Panc1 (cell line): ENCODE measurements around the gene SCLY. TPM values are rescaled to one million over a fixed set of nuclear protein-coding genes. Genes with fewer than 3 reads are reported as not detected.

Experiments used
- ATAC-seq: fragments of 200-7000 bp; cut with Tn5 transposase; 2 replicates; pipeline ENCODE4 v1.9.1; 2020; ENCODE audit warnings: mild to moderate bottlenecking, moderate library complexity
- BruUV-seq: library from RNA; stranded (reverse); fragments of 400-500 nt; replicated peaks from 2 replicates; lab custom pipeline; 2021; lab: Mats Ljungman, UMichigan
- CTCF ChIA-PET: fragments of 300-600 bp; sonication (Branson Sonifier 250); formaldehyde crosslinking; loops from one replicate; lab custom pipeline; 2022; ENCODE audit warnings: antibody characterized with exemption; lab: Charles Lee
- POLR2A ChIA-PET: fragments of 300-600 bp; sonication (Branson Sonifier 250); formaldehyde crosslinking; loops from one replicate; lab custom pipeline; 2022; ENCODE audit warnings: antibody characterized with exemption; lab: Charles Lee
- DNase-seq: peaks from one replicate; pipeline ENCODE4 v3.0.0-alpha.2; 2010; ENCODE audit warnings: low read depth, low spot score
- H3K27ac ChIP-seq: 2 replicates; pipeline ENCODE4 v1.5.1; 2011; ENCODE audit warnings: mild to moderate bottlenecking, low read length, inconsistent platforms
- H3K27me3 ChIP-seq: fragments of 200-500 bp; sonication (Bioruptor generic); 2 replicates; pipeline ENCODE4 v1.6.0; 2014; ENCODE audit warnings: low read length, inconsistent platforms; ENCODE audit not compliant: control insufficient read depth, insufficient read depth
- H3K36me3 ChIP-seq: fragments of 200-500 bp; sonication (Bioruptor generic); 2 replicates; pipeline ENCODE4 v1.5.1; 2014; ENCODE audit warnings: inconsistent platforms, mild to moderate bottlenecking, low read length, moderate library complexity; ENCODE audit not compliant: control insufficient read depth, insufficient read depth
- H3K4me1 ChIP-seq: 2 replicates; pipeline ENCODE4 v1.5.1; 2011; ENCODE audit warnings: inconsistent platforms, mild to moderate bottlenecking, low read length, moderate library complexity; ENCODE audit not compliant: control insufficient read depth, insufficient read depth
- H3K4me3 ChIP-seq, 2 experiments: 2 replicates each; pipeline ENCODE4 v1.5.1; 2011 to 2012; ENCODE audit warnings: low read depth in 2 of 2, low read length in 2 of 2, mild to moderate bottlenecking in 2 of 2, inconsistent platforms in 1 of 2, moderate library complexity in 1 of 2
- H3K9me3 ChIP-seq: fragments of 200-500 bp; sonication (Bioruptor generic); 2 replicates; pipeline ENCODE4 v1.5.1; 2014; ENCODE audit warnings: low read depth, mild to moderate bottlenecking, inconsistent platforms, low read length, moderate library complexity; ENCODE audit not compliant: control insufficient read depth, insufficient read depth
- POLR2AphosphoS5 ChIP-seq: IDR thresholded peaks from 2 replicates; pipeline ENCODE4 v1.6.1; 2012; ENCODE audit warnings: mild to moderate bottlenecking, low read depth, low read length, moderate library complexity
- SIN3A ChIP-seq: IDR thresholded peaks from 2 replicates; pipeline ENCODE4 v1.6.1; 2012; ENCODE audit warnings: low read depth, mild to moderate bottlenecking, low read length, moderate library complexity, borderline replicate concordance; ENCODE audit not compliant: insufficient read depth
- TCF7L2 ChIP-seq: IDR thresholded peaks from 2 replicates; pipeline ENCODE4 v1.6.1; 2011; ENCODE audit warnings: mild to moderate bottlenecking, low read depth, low read length, inconsistent platforms
- in situ Hi-C: cut with HindIII; loops from 2 replicates; pipeline ENCODE4 v1.10.0; 2016; ENCODE audit warnings: low sequenced_read_pairs, low pct_unique_long_range_greater_than_20kb
- intact Hi-C: fragments of 100-400 bp; cut with micrococcal nuclease; formaldehyde crosslinking; loops from one replicate; pipeline ENCODE4 v1.10.0; 2022; ENCODE audit not compliant: unreplicated experiment
- total RNA-seq: library from RNA; stranded (reverse); gene quantifications from one replicate; pipeline ENCODE4 v1.2.1, GENCODE V29; 2021; ENCODE audit not compliant: unreplicated experiment
- TF ChIP-seq, protein P1 (sequence below), 2 experiments: IDR thresholded peaks; 2 replicates each; pipeline ENCODE4 v1.6.1; 2011 to 2012; ENCODE audit warnings: low read depth in 2 of 2, control low read depth in 1 of 2, low read length in 1 of 2, mild to moderate bottlenecking in 1 of 2, moderate library complexity in 1 of 2; ENCODE audit not compliant: insufficient read depth in 1 of 2
- TF ChIP-seq, protein P2 (sequence below): fragments of 450-650 bp; IDR thresholded peaks from 2 replicates; pipeline ENCODE4 v1.5.1; 2017; ENCODE audit warnings: mild to moderate bottlenecking

SCLY gene
- total RNA-seq, 1 experiment from 2014 or later, result 31.4 TPM

DNA sequence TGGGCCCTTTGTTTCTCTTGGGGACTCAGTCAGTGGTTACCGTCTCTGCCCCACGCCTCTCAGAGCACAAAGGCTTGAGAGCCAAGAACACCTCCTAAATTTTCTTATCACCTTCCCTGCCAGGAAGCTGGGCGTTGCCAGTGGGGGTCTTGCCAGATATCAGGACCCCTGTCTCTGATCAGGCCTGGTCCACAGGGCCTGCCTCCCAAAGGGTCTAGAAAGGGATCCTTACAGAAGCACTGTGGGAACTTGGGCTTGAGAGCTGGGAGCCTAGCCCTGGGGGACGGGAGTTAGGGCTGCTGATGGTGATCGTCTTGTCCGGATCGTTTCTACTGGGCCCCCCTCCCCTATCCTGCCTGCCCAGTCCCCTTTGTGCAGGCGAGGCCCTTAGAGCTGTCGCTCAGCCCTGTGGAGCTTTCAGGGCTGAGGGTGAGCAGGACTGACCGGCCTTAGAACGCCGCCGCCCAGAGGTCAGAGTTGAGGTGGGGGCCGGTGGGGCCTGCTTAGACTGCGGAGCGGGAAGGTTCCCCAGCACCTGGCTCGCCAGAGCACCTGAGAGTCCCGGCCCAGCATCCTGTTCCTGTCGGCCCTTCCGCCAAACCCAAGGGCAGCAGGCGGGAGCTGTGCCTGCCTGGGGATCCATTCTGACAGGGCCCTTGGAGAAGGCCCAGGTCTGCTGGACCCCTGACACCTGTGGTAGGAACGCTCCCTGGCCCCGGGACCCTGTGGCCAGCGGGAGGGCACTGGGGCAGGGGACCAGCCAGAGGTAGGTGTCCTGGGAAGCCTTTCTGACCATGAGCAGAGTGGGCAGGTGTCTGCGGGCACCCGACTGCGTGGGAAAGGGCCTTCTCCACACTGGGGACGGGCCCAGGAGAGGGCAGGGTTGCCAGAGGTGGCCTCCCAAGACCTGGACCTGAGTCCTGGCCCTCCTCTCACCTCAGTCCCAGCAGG is 40.3 kb downstream of the SCLY start:
- no peaks in the 10 kb centered on the region for H3K36me3 ChIP-seq
- DNase-seq, result no peak
- H3K27me3 ChIP-seq, result no peaks in the 10 kb centered on the region
- peaks cover 7% of the 10 kb centered on the region; the same call in 1 of the 2 replicates for H3K4me1 ChIP-seq
- no TSS peak for BruUV-seq
- CTCF ChIA-PET, result interaction anchor here (0.6 kb wide), 1 partner anchor 37 kb away, joined by 7 read pairs; the partner anchor contains the start of gene KLHL30
- ATAC-seq, result no peak
- TF ChIP-seq POLR2AphosphoS5 (no peak), SIN3A (no peak), TCF7L2 (no peak)
- TF ChIP-seq, protein P1, sequence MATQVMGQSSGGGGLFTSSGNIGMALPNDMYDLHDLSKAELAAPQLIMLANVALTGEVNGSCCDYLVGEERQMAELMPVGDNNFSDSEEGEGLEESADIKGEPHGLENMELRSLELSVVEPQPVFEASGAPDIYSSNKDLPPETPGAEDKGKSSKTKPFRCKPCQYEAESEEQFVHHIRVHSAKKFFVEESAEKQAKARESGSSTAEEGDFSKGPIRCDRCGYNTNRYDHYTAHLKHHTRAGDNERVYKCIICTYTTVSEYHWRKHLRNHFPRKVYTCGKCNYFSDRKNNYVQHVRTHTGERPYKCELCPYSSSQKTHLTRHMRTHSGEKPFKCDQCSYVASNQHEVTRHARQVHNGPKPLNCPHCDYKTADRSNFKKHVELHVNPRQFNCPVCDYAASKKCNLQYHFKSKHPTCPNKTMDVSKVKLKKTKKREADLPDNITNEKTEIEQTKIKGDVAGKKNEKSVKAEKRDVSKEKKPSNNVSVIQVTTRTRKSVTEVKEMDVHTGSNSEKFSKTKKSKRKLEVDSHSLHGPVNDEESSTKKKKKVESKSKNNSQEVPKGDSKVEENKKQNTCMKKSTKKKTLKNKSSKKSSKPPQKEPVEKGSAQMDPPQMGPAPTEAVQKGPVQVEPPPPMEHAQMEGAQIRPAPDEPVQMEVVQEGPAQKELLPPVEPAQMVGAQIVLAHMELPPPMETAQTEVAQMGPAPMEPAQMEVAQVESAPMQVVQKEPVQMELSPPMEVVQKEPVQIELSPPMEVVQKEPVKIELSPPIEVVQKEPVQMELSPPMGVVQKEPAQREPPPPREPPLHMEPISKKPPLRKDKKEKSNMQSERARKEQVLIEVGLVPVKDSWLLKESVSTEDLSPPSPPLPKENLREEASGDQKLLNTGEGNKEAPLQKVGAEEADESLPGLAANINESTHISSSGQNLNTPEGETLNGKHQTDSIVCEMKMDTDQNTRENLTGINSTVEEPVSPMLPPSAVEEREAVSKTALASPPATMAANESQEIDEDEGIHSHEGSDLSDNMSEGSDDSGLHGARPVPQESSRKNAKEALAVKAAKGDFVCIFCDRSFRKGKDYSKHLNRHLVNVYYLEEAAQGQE (IDR thresholded peaks at IDR 0.05; ENCODE audit: insufficient read depth in 1 of 2, low read depth in 2 of 2, low read length in 1 of 2), result no peak
- TF ChIP-seq, protein P2, sequence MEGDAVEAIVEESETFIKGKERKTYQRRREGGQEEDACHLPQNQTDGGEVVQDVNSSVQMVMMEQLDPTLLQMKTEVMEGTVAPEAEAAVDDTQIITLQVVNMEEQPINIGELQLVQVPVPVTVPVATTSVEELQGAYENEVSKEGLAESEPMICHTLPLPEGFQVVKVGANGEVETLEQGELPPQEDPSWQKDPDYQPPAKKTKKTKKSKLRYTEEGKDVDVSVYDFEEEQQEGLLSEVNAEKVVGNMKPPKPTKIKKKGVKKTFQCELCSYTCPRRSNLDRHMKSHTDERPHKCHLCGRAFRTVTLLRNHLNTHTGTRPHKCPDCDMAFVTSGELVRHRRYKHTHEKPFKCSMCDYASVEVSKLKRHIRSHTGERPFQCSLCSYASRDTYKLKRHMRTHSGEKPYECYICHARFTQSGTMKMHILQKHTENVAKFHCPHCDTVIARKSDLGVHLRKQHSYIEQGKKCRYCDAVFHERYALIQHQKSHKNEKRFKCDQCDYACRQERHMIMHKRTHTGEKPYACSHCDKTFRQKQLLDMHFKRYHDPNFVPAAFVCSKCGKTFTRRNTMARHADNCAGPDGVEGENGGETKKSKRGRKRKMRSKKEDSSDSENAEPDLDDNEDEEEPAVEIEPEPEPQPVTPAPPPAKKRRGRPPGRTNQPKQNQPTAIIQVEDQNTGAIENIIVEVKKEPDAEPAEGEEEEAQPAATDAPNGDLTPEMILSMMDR, result no peak
- POLR2A ChIA-PET, result interaction anchor here (0.6 kb wide), 1 partner anchor 24 kb away, joined by 3 read pairs; no protein-coding TSS in a partner anchor
- H3K27ac ChIP-seq, result no peak overlapping the region
- intact Hi-C loops, result no loop called here
- H3K4me3 ChIP-seq, result no peak overlapping the region
- in situ Hi-C loops, result no loop called here
- no peaks in the 10 kb centered on the region for H3K9me3 ChIP-seq

DNA sequence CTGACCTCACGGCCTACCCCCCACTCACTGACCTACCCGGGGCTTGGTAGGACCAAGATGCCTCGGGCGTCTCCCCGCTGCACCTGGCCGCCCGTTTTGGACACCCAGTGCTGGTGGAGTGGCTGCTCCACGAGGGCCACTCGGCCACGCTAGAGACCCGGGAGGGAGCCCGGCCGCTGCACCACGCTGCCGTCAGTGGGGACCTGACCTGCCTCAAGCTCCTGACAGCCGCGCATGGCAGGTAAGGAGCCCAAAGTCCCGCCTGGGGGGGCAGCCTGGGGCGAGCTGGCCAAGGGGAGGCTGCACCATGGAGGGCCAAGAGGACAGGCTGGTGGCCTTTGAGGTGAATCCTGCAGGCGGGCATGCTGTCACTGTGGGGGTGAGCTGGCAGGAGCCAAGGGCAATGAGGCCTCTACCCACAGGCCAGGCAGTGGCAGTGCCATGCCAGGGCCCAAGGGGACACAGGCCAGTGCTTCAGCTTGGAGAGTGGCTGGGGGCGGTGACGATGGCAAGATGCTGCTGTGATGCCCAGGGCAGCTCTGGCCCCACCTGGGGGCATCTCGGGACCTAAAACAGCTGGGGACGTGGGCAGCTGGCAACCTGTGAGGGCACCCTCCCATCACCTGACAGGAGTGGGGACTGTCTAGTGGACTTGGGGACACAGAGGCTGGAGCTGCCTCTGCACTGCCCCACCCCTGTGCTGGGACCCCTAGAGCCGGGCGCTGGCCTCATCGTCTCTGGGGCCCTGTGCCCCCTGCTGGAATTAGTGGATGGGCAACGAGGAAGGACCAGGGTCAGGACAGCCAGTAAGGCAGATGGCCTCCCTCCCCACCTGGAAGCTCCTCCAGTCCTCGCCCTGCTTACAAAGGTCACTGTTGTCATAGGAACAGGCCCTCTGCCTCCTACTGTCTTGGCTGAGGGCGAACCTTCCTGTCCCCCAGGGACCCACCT is 41.4 kb downstream of the SCLY start:
- no peak overlapping the region for H3K4me3 ChIP-seq
- H3K27ac ChIP-seq, result no peak overlapping the region
- H3K4me1 ChIP-seq, result peaks cover 11% of the 10 kb centered on the region
- in situ Hi-C loops (no loop called here), intact Hi-C loops (no loop called here)
- no peaks in the 10 kb centered on the region for H3K27me3 ChIP-seq
- POLR2A ChIA-PET, result interaction anchor here (0.6 kb wide), 1 partner anchor 25 kb away, joined by 3 read pairs; no protein-coding TSS in a partner anchor
- no peak for ATAC-seq
- H3K9me3 ChIP-seq, result no peaks in the 10 kb centered on the region
- H3K36me3 ChIP-seq, result no peaks in the 10 kb centered on the region
- no TSS peak for BruUV-seq
- no peak for DNase-seq
- CTCF ChIA-PET, result interaction anchor here (0.6 kb wide), 1 partner anchor 36 kb away, joined by 7 read pairs; the partner anchor contains the start of gene KLHL30
- no peak for TF ChIP-seq SIN3A
- TF ChIP-seq POLR2AphosphoS5, result no peak
- TF ChIP-seq, protein P2, result no peak
- no peak for TF ChIP-seq TCF7L2
- TF ChIP-seq, protein P1 (IDR thresholded peaks at IDR 0.05; ENCODE audit: insufficient read depth in 1 of 2, low read depth in 2 of 2, low read length in 1 of 2), result no peak
